Esophagus (tissue), 2 donors: ENCODE measurements around the gene ADRA1B. TPM values are rescaled to one million over a fixed set of nuclear protein-coding genes. Genes with fewer than 3 reads are reported as not detected.
A peak's percentile ranks its signal among the peaks of the same experiment; 100 is the strongest.

Source experiments
- H3K27ac ChIP-seq, 2 donors: one replicate each; pipeline ENCODE4 v1.5.1; 2013; ENCODE audit warnings: low read depth in 2 of 2, mild to moderate bottlenecking in 2 of 2, inconsistent platforms in 1 of 2, low read length in 1 of 2, moderate library complexity in 1 of 2
- H3K27me3 ChIP-seq, 2 donors: one replicate each; pipeline ENCODE4 v1.6.1; 2013; ENCODE audit warnings: low read length in 2 of 2, control low read depth in 1 of 2, mild to moderate bottlenecking in 1 of 2; ENCODE audit not compliant: insufficient read depth in 2 of 2, control insufficient read depth in 1 of 2
- H3K36me3 ChIP-seq, 2 donors: one replicate each; pipeline ENCODE4 v1.6.1; 2013; ENCODE audit warnings: low read length in 1 of 2; ENCODE audit not compliant: control insufficient read depth in 2 of 2, insufficient read depth in 2 of 2
- H3K4me1 ChIP-seq, 2 donors: one replicate each; pipeline ENCODE4 v1.6.1; 2013; ENCODE audit warnings: low read length in 1 of 2; ENCODE audit not compliant: control insufficient read depth in 2 of 2, insufficient read depth in 2 of 2
- H3K4me3 ChIP-seq, 2 donors: one replicate each; pipeline ENCODE4 v1.5.1; 2013; ENCODE audit warnings: low read length in 2 of 2, mild to moderate bottlenecking in 2 of 2, low read depth in 1 of 2, moderate library complexity in 1 of 2
- H3K9me3 ChIP-seq, 2 donors: one replicate each; pipeline ENCODE4 v1.6.1; 2013; ENCODE audit warnings: mild to moderate bottlenecking in 2 of 2, low read depth in 1 of 2, low read length in 1 of 2, moderate library complexity in 1 of 2; ENCODE audit not compliant: control insufficient read depth in 2 of 2, insufficient read depth in 1 of 2
- WGBS, 2 donors: extraction: QIAGEN DNeasy Blood & Tissue Kit; methylation state at CpG; one replicate each; pipeline ENCODE4 v1.1.7; 2013; 5-methylcytosine and 5-hydroxymethylcytosine counted together
- polyA plus RNA-seq, 2 donors: library from polyadenylated mRNA; stranded (reverse); fragments of 200-250 nt; gene quantifications; one replicate each; pipeline ENCODE4 v1.2.3, GENCODE V29; 2013
- donor health status: healthy with polysubstance abuse.
- donor health status: Bipolar disorder and iron deficiency.

The ADRA1B gene
- polyA plus RNA-seq, result under 1 TPM; 0.04 to 0.08 TPM

GRCh38 chr5:159915904-159916840 is at the start of gene ADRA1B:
Gene ADRA1B, plus strand, starts transcription at chr5:159916482. Its CDS starts 424 bp downstream, at chr5:159916906.
- no peaks in the 10 kb centered on the region for H3K27me3 ChIP-seq
- no peaks in the 10 kb centered on the region for H3K9me3 ChIP-seq
- H3K4me3 ChIP-seq, result peak within 1 kb of the TSS in 1 of 2 donors; percentile 21
- no peaks in the 10 kb centered on the region for H3K36me3 ChIP-seq
- H3K27ac ChIP-seq, result no peak within 1 kb of the TSS
- 2 to 3% methylated on average over 64 to 81 of the region's 81 CpGs for WGBS, 2 donors
- no peaks in the 10 kb centered on the region for H3K4me1 ChIP-seq

- Histone ChIP-seq H3K9me3 (no peaks in the 10 kb centered on the region), H3K4me3 (no peak overlapping the region), H3K4me1 (peaks cover 2 to 5% of the 10 kb centered on the region in 2 donors), H3K27ac (no peak overlapping the region), H3K36me3 (no peaks in the 10 kb centered on the region), H3K27me3 (no peaks in the 10 kb centered on the region)
- 80% methylated on average over 2 of the region's 2 CpGs for WGBS, 2 donors
These were observed 42.6 kb upstream of the ADRA1B start for GRCh38 chr5:159873680-159874079.

GRCh38 chr5:159874263-159874662 is 42.0 kb upstream of the ADRA1B start:
- H3K27me3 ChIP-seq, result no peaks in the 10 kb centered on the region
- H3K4me1 ChIP-seq, result peaks cover 2 to 5% of the 10 kb centered on the region in 2 donors
- H3K9me3 ChIP-seq, result no peaks in the 10 kb centered on the region
- H3K36me3 ChIP-seq, result no peaks in the 10 kb centered on the region
- H3K4me3 ChIP-seq, result no peak overlapping the region
- no peak overlapping the region for H3K27ac ChIP-seq

- H3K4me1 ChIP-seq, result peaks cover 2 to 5% of the 10 kb centered on the region in 2 donors
- no peaks in the 10 kb centered on the region for H3K27me3 ChIP-seq
- no peaks in the 10 kb centered on the region for H3K9me3 ChIP-seq
- H3K36me3 ChIP-seq, result no peaks in the 10 kb centered on the region
- 78 to 82% methylated on average over 8 of the region's 8 CpGs for WGBS, 2 donors
- no peak overlapping the region for H3K27ac ChIP-seq
- H3K4me3 ChIP-seq, result no peak overlapping the region
These were observed 39.3 kb upstream of the ADRA1B start for GRCh38 chr5:159877016-159877415.

GRCh38 chr5:159877894-159878448 is 38.3 kb upstream of the ADRA1B start:
- Histone ChIP-seq H3K4me3 (no peak overlapping the region), H3K36me3 (no peaks in the 10 kb centered on the region), H3K27ac (peak overlapping the region; percentile 40 to 67), H3K9me3 (no peaks in the 10 kb centered on the region), H3K27me3 (no peaks in the 10 kb centered on the region), H3K4me1 (peaks cover 2 to 5% of the 10 kb centered on the region in 2 donors)
- WGBS, 2 donors, result 30 to 44% methylated on average over 7 of the region's 7 CpGs

- Histone ChIP-seq H3K27me3 (no peaks in the 10 kb centered on the region), H3K27ac (peak overlapping the region in 1 of 2 donors; percentile 36), H3K4me3 (no peak overlapping the region), H3K9me3 (no peaks in the 10 kb centered on the region), H3K4me1 (peaks cover 2 to 5% of the 10 kb centered on the region in 2 donors), H3K36me3 (no peaks in the 10 kb centered on the region)
- 7 to 16% methylated on average over 11 of the region's 11 CpGs for WGBS, 2 donors
These were observed 37.3 kb upstream of the ADRA1B start for GRCh38 chr5:159878988-159879471.

- H3K36me3 ChIP-seq, result no peaks in the 10 kb centered on the region
- H3K4me3 ChIP-seq, result no peak overlapping the region
- no peaks in the 10 kb centered on the region for H3K27me3 ChIP-seq
- peaks cover 2 to 5% of the 10 kb centered on the region in 2 donors for H3K4me1 ChIP-seq
- WGBS, 2 donors, result 89 to 92% methylated on average over 2 of the region's 2 CpGs
- no peaks in the 10 kb centered on the region for H3K9me3 ChIP-seq
- H3K27ac ChIP-seq, result no peak overlapping the region
These were observed 35.6 kb upstream of the ADRA1B start for GRCh38 chr5:159880676-159881075.

- no peaks in the 10 kb centered on the region for H3K36me3 ChIP-seq
- H3K9me3 ChIP-seq, result no peaks in the 10 kb centered on the region
- WGBS, 2 donors, result 68 to 71% methylated on average over 2 of the region's 2 CpGs
- H3K27me3 ChIP-seq, result no peaks in the 10 kb centered on the region
- no peak overlapping the region for H3K27ac ChIP-seq
- H3K4me3 ChIP-seq, result no peak overlapping the region
- peaks cover 2 to 5% of the 10 kb centered on the region in 2 donors for H3K4me1 ChIP-seq
These were observed 34.3 kb upstream of the ADRA1B start for GRCh38 chr5:159881967-159882366.

- Histone ChIP-seq H3K9me3 (no peaks in the 10 kb centered on the region), H3K4me1 (no peaks in the 10 kb centered on the region), H3K27ac (no peak overlapping the region), H3K36me3 (no peaks in the 10 kb centered on the region), H3K27me3 (no peaks in the 10 kb centered on the region), H3K4me3 (no peak overlapping the region)
These were observed 32.7 kb upstream of the ADRA1B start for GRCh38 chr5:159883522-159883950.
